Measurements from ENCODE around the gene PLCB4.

PLCB4 gene

DNA sequence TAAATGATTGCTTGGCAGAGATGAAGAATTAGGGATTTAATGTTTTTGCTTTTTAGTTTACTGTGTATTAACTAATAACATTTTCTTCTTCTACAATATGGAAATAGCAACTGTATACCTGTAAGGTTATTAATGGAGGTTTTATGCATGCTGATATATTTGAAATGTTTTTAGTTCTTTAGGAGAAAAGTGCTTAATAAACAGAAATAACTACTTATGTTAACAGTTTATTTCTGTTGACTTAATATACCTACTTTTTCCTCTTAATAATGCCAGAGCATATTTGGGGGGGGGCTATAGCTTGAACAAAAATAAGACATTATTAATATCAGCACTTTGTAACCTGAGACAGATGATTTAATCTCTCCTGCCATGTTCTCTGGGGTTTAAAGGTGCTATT, 33.6 kb downstream of the PLCB4 start:
- Histone ChIP-seq H3K27ac (ENCODE audit: low read length) (no peak overlapping the region), H3K9me3 (ENCODE audit: control insufficient read depth, insufficient read depth, low read length) (no peaks in the 10 kb centered on the region), H3K4me1 (ENCODE audit: control insufficient read depth, insufficient read depth, low read length) (no peaks in the 10 kb centered on the region), H3K27me3 (ENCODE audit: control insufficient read depth, insufficient read depth, low read length) (no peaks in the 10 kb centered on the region), H3K36me3 (ENCODE audit: control insufficient read depth, insufficient read depth, low read length) (no peaks in the 10 kb centered on the region), H3K4me3 (ENCODE audit: low read length) (no peak overlapping the region)
- no peak for DNase-seq (ENCODE audit: low read depth, low spot score)

DNA sequence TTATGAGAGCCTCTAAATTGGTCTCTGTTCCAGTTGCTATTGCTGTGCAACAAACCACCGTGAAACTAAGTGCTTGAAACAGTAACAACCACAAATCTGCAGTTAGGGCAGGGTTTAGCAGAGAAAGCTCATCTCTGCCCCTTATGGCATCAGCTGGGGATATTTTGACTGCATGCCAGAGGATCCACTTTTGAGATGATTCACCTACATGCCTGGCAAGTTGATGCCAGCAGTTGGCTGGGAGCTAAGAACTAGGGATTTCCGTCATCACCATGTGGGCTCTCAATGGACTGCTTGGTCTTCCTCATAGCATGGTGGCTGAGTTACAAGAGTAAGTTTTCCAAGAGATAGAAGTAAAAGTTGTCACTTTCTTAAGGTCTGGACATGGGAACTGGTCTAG, 35.1 kb downstream of the PLCB4 start:
- H3K36me3 ChIP-seq (ENCODE audit: control insufficient read depth, insufficient read depth, low read length): no peaks in the 10 kb centered on the region
- no peaks in the 10 kb centered on the region for H3K4me1 ChIP-seq (ENCODE audit: control insufficient read depth, insufficient read depth, low read length)
- WGBS (ENCODE audit: insufficient coverage, insufficient read length): no CpG with 5 or more reads among the region's 2 CpGs
- H3K27ac ChIP-seq (ENCODE audit: low read length): no peak overlapping the region
- no peak overlapping the region for H3K4me3 ChIP-seq (ENCODE audit: low read length)
- no peaks in the 10 kb centered on the region for H3K27me3 ChIP-seq (ENCODE audit: control insufficient read depth, insufficient read depth, low read length)
- H3K9me3 ChIP-seq (ENCODE audit: control insufficient read depth, insufficient read depth, low read length): no peaks in the 10 kb centered on the region
- DNase-seq (ENCODE audit: low read depth, low spot score): no peak

DNA sequence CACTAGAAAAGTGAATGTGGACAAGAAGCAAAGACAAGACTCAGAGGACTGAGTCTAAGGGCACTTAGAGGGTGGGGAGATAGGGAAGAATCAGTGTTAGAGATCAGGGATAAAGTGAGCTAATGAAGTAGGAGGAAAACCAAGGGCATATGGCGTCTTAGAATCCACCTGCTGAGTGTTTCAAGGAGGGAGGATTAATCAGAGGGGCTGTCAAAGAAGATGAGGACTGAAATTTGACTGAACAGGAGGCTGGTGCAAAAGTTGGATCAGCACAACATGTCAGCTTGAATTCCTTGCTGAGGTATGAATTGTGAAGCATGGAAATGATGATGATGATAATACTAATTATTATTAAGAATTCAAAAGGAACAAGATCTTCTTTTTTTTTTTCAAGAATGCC, 39.4 kb downstream of the PLCB4 start:
- Histone ChIP-seq H3K27me3 (ENCODE audit: control insufficient read depth, insufficient read depth, low read length) (no peaks in the 10 kb centered on the region), H3K36me3 (ENCODE audit: control insufficient read depth, insufficient read depth, low read length) (no peaks in the 10 kb centered on the region), H3K4me3 (ENCODE audit: low read length) (no peak overlapping the region), H3K4me1 (ENCODE audit: control insufficient read depth, insufficient read depth, low read length) (no peaks in the 10 kb centered on the region), H3K27ac (ENCODE audit: low read length) (no peak overlapping the region), H3K9me3 (ENCODE audit: control insufficient read depth, insufficient read depth, low read length) (no peaks in the 10 kb centered on the region)
- no CpG with 5 or more reads among the region's 1 CpG for WGBS (ENCODE audit: insufficient coverage, insufficient read length)
- DNase-seq (ENCODE audit: low read depth, low spot score): no peak

DNA sequence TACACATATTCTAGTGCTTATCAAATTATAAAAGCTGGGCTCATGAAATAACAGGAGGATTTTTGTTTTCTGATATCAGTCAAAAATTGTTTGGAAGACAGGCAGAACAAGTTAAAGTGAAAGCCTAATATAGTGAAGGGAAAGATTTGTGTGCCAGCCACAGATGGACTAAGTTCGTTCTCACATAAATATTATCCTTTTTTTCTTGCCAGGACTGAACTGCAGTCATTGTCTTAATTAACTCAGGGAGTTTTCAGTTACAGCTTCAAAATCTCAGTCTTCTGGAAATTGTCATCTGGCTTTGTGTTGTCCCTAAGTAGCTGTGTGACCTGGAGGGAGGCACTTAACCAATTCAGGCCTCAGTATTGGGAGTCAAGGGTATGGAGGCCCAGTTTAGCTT, 40.7 kb downstream of the PLCB4 start:
- no CpG with 5 or more reads among the region's 1 CpG for WGBS (ENCODE audit: insufficient coverage, insufficient read length)
- H3K27ac ChIP-seq (ENCODE audit: low read length): no peak overlapping the region

DNA sequence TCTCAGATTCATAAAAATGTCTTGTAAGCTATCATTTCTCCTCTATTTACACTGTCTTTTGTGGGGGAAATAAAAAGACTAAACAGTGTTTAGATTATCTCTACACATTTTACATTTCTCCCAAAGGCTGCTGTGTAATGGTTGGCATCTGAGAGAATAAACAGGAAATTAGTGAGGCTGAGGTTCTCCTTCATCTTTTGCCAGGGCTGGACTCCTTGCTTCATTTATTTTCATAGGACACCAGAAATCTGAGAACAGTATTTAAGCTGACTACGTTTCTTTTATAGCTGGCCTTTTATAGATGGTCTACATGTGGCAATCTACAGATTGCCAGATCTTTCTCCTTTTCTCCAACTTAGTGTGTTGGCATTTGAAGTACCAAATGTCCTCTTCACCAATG, 41.5 kb downstream of the PLCB4 start:
- no peaks in the 10 kb centered on the region for H3K4me1 ChIP-seq (ENCODE audit: control insufficient read depth, insufficient read depth, low read length)
- H3K36me3 ChIP-seq (ENCODE audit: control insufficient read depth, insufficient read depth, low read length): no peaks in the 10 kb centered on the region
- H3K9me3 ChIP-seq (ENCODE audit: control insufficient read depth, insufficient read depth, low read length): no peaks in the 10 kb centered on the region
- H3K27me3 ChIP-seq (ENCODE audit: control insufficient read depth, insufficient read depth, low read length): no peaks in the 10 kb centered on the region
- DNase-seq (ENCODE audit: low read depth, low spot score): no peak
- H3K27ac ChIP-seq (ENCODE audit: low read length): no peak overlapping the region
- WGBS (ENCODE audit: insufficient coverage, insufficient read length): no CpG with 5 or more reads among the region's 1 CpG
- no peak overlapping the region for H3K4me3 ChIP-seq (ENCODE audit: low read length)

More for the DNA sequence above, 40.7 kb downstream of the PLCB4 start:
- Histone ChIP-seq H3K4me3 (ENCODE audit: low read length) (no peak overlapping the region), H3K27me3 (ENCODE audit: control insufficient read depth, insufficient read depth, low read length) (no peaks in the 10 kb centered on the region), H3K36me3 (ENCODE audit: control insufficient read depth, insufficient read depth, low read length) (no peaks in the 10 kb centered on the region), H3K4me1 (ENCODE audit: control insufficient read depth, insufficient read depth, low read length) (no peaks in the 10 kb centered on the region), H3K9me3 (ENCODE audit: control insufficient read depth, insufficient read depth, low read length) (no peaks in the 10 kb centered on the region)
- DNase-seq (ENCODE audit: low read depth, low spot score): no peak

DNA sequence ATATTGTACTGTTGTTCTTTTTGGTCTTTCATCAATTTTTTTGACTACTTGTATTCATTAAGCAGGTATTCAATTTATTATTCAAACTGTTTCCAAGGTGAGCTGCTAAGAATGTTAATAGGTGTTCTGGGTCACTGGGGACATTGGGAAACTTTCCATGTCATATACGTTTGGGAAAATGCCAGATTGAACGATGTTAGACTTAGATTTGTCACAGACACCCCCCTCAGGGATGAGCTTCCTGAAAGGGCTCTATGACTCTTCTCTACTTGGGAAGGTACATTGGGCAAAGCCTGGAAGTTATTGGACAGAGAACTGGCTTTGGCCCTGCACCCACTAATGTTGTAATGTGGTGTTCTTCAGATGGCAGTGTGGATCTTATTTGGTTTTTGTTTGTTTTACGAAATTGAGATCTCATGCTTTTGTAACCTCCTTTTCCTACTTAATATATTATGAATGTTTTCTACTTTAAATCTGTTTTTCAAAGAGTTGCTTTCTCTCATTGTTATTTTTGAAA, 42.1 kb downstream of the PLCB4 start:
- no CpG with 5 or more reads among the region's 3 CpGs for WGBS (ENCODE audit: insufficient coverage, insufficient read length)
- no peak overlapping the region for H3K27ac ChIP-seq (ENCODE audit: low read length)
- H3K4me3 ChIP-seq (ENCODE audit: low read length): no peak overlapping the region
- H3K36me3 ChIP-seq (ENCODE audit: control insufficient read depth, insufficient read depth, low read length): no peaks in the 10 kb centered on the region
- no peaks in the 10 kb centered on the region for H3K9me3 ChIP-seq (ENCODE audit: control insufficient read depth, insufficient read depth, low read length)
- no peak for DNase-seq (ENCODE audit: low read depth, low spot score)
- no peaks in the 10 kb centered on the region for H3K4me1 ChIP-seq (ENCODE audit: control insufficient read depth, insufficient read depth, low read length)
- no peaks in the 10 kb centered on the region for H3K27me3 ChIP-seq (ENCODE audit: control insufficient read depth, insufficient read depth, low read length)

DNA sequence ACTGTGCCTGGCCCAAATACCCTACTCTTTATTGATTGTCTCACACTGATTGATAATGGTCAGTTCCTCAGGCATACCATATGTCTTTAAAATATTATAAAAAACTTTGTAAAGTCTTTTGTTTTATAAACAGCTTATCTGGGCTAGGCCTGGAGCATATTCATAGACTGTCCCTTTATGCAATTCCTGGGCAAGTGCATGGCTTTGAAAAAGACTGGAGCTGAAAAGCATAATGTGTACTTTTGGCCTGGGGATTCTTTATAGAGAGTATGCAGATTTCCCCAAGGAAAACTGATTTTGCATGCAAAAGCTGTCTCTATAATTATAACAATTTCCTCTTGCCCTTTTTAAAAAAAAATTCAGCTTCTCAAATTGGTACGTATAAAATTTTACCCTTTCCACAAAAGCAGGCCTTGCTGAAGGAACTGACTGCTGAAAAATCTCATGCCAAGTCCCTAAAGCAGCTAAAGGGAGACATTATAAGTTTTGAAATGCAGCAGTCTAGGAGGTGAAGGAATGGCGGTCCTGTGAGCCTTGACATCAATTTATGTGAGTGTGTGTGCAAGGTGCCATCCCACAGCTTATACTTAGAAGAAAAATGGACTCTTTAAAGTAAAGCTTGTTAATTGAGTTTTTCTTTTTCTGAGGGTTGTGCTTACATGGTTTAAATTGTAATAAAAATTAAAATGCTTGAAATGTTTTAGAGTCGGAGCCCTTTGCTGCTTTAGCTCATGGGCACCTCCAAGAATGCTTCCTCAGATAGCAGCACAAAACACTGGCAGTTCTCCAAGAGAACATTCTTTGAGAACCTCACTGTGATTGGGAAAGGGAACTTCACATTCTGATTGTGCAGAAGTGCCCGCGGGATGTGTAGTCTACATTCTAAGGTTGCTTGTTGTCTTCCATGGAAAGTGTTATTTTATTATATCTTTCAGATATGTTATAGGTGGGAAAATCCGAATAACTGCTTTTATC, 43.9 kb downstream of the PLCB4 start:
- no peaks in the 10 kb centered on the region for H3K36me3 ChIP-seq (ENCODE audit: control insufficient read depth, insufficient read depth, low read length)
- H3K27me3 ChIP-seq (ENCODE audit: control insufficient read depth, insufficient read depth, low read length): no peaks in the 10 kb centered on the region
- no peaks in the 10 kb centered on the region for H3K4me1 ChIP-seq (ENCODE audit: control insufficient read depth, insufficient read depth, low read length)
- no peak overlapping the region for H3K27ac ChIP-seq (ENCODE audit: low read length)
- no peak for DNase-seq (ENCODE audit: low read depth, low spot score)
- H3K9me3 ChIP-seq (ENCODE audit: control insufficient read depth, insufficient read depth, low read length): no peaks in the 10 kb centered on the region
- H3K4me3 ChIP-seq (ENCODE audit: low read length): no peak overlapping the region
- WGBS (ENCODE audit: insufficient coverage, insufficient read length): no CpG with 5 or more reads among the region's 6 CpGs

DNA sequence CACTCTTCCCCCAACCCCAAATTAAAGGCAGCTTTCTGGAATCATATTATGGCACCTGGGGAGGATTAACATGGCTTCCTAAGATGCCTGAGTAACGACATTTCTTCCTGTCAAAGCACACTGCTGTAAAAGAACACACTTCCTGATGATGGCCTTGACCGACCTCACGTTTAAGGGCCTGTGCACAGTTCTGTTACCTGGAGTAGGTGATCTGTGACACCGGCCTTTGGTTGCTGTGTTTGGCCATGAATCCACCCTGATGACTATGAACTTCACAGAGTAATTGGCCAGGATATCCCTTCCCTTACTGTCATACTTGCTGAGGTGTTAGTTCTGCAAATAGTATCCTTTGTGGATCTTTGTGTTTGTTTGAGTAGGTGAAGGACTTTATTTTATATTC, 45.8 kb downstream of the PLCB4 start:
- DNase-seq (ENCODE audit: low read depth, low spot score): no peak
- Histone ChIP-seq H3K27ac (ENCODE audit: low read length) (no peak overlapping the region), H3K4me1 (ENCODE audit: control insufficient read depth, insufficient read depth, low read length) (no peaks in the 10 kb centered on the region), H3K27me3 (ENCODE audit: control insufficient read depth, insufficient read depth, low read length) (no peaks in the 10 kb centered on the region), H3K9me3 (ENCODE audit: control insufficient read depth, insufficient read depth, low read length) (no peaks in the 10 kb centered on the region), H3K4me3 (ENCODE audit: low read length) (no peak overlapping the region), H3K36me3 (ENCODE audit: control insufficient read depth, insufficient read depth, low read length) (no peaks in the 10 kb centered on the region)
- no CpG with 5 or more reads among the region's 4 CpGs for WGBS (ENCODE audit: insufficient coverage, insufficient read length)

DNA sequence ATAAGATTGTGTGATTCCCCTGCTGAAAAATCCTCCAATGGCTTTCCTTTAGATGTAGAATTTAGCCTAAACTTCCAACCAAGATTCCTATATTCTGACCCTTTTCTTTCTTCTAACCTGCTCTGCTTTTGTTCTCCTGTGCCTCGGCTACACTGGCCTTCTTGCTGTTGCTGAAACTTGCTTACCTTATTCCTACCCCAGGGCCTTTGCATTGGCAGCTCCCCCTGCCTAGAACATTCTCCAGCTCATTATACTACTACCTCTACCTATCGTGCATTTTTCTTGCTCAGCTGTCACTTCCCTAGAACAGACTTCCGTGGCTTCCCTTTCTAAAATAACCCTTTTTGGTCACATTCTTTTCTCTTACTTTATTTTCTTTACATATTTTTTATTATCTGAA, 48.7 kb downstream of the PLCB4 start:
- DNase-seq (ENCODE audit: low read depth, low spot score): no peak
- no CpG with 5 or more reads among the region's 3 CpGs for WGBS (ENCODE audit: insufficient coverage, insufficient read length)
- no peaks in the 10 kb centered on the region for H3K4me1 ChIP-seq (ENCODE audit: control insufficient read depth, insufficient read depth, low read length)
- no peaks in the 10 kb centered on the region for H3K9me3 ChIP-seq (ENCODE audit: control insufficient read depth, insufficient read depth, low read length)
- no peaks in the 10 kb centered on the region for H3K36me3 ChIP-seq (ENCODE audit: control insufficient read depth, insufficient read depth, low read length)
- no peak overlapping the region for H3K4me3 ChIP-seq (ENCODE audit: low read length)
- no peaks in the 10 kb centered on the region for H3K27me3 ChIP-seq (ENCODE audit: control insufficient read depth, insufficient read depth, low read length)
- H3K27ac ChIP-seq (ENCODE audit: low read length): no peak overlapping the region

DNA sequence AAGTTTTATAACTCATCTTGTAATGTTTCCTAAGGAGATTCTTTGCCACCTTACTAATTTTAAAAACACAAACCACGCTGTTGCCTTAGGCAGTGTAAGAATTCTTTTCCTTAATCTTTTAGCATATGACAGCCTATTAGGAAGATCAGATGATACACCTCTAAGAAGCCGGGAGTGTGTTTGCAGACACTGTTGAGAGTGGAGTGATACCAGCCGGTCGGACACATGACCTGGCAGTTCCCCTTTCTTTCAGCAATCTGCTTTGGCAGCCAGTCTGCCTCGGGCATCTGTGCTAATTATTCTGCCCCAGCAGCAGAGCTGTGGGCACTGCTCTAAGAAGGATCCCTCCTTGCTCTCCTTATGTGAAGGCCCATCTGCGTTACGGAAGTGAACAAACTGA, 50.9 kb downstream of the PLCB4 start:
- DNase-seq (ENCODE audit: low read depth, low spot score): no peak
- WGBS (ENCODE audit: insufficient coverage, insufficient read length): no CpG with 5 or more reads among the region's 7 CpGs

DNA sequence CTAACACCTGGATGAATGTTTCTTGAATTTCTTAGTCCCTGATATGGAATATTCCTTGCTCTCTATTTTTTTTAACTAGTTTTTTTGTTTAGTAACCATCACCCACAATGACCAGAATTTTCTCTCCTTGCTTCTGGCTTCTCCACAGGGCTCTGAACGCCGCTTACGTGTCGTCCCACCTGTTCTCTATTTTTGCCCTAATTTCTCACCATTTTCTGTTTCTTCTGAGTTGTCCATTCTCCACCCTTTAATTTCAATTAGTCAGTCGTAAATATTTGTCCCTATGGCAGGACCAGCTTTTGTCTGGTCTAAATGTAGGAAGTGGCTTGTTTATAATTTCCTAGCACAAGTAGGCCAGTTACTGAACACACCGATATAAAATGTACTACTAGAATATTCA, 52.3 kb downstream of the PLCB4 start:
- no CpG with 5 or more reads among the region's 6 CpGs for WGBS (ENCODE audit: insufficient coverage, insufficient read length)
- no peaks in the 10 kb centered on the region for H3K27me3 ChIP-seq (ENCODE audit: control insufficient read depth, insufficient read depth, low read length)
- H3K4me3 ChIP-seq (ENCODE audit: low read length): no peak overlapping the region
- H3K36me3 ChIP-seq (ENCODE audit: control insufficient read depth, insufficient read depth, low read length): no peaks in the 10 kb centered on the region
- no peaks in the 10 kb centered on the region for H3K9me3 ChIP-seq (ENCODE audit: control insufficient read depth, insufficient read depth, low read length)
- DNase-seq (ENCODE audit: low read depth, low spot score): no peak
- H3K27ac ChIP-seq (ENCODE audit: low read length): no peak overlapping the region
- H3K4me1 ChIP-seq (ENCODE audit: control insufficient read depth, insufficient read depth, low read length): no peaks in the 10 kb centered on the region

More for the DNA sequence above, 50.9 kb downstream of the PLCB4 start:
- Histone ChIP-seq H3K27me3 (ENCODE audit: control insufficient read depth, insufficient read depth, low read length) (no peaks in the 10 kb centered on the region), H3K4me3 (ENCODE audit: low read length) (no peak overlapping the region), H3K36me3 (ENCODE audit: control insufficient read depth, insufficient read depth, low read length) (no peaks in the 10 kb centered on the region), H3K27ac (ENCODE audit: low read length) (no peak overlapping the region), H3K9me3 (ENCODE audit: control insufficient read depth, insufficient read depth, low read length) (no peaks in the 10 kb centered on the region), H3K4me1 (ENCODE audit: control insufficient read depth, insufficient read depth, low read length) (no peaks in the 10 kb centered on the region)
